Pancreas (tissue), 10 donors: ENCODE measurements around the gene SPDYE6. TPM values are rescaled to one million over a fixed set of nuclear protein-coding genes. Genes with fewer than 3 reads are reported as not detected.
"Not testable (repeated sequence)": the region's sequence is repeated elsewhere in the genome, so short reads cannot be mapped to it uniquely, and the experiment has no call there.

Source experiments
- ATAC-seq, 4 donors: fragments of 200-7000 bp; cut with Tn5 transposase; one replicate each; pipeline versions ENCODE4 v1.8.0 to v1.9.1; 2020; ENCODE audit warnings: mild to moderate bottlenecking in 4 of 4, moderate library complexity in 4 of 4
- DNase-seq, 6 donors: peaks; one replicate each; pipeline ENCODE4 v3.0.0-alpha.2; 2020
- FAIRE-seq: peaks from 2 replicates; lab custom pipeline; 2012; peaks lifted over from hg19 to GRCh38; lab: Jason Lieb, UNC
- H3K27ac ChIP-seq, 4 donors: fragments of 200-600 bp; sonication (generic); 1 replicate in 3 of 4; 2 replicates in 1 of 4; pipeline versions ENCODE4 v1.5.0 to v1.8.0; 2020
- H3K27me3 ChIP-seq, 4 donors: fragments of 200-600 bp; one replicate each; pipeline ENCODE4 v1.8.0; 2021
- H3K36me3 ChIP-seq, 3 donors: fragments of 200-600 bp; sonication (generic) in 1 of 3; one replicate each; pipeline versions ENCODE4 v1.5.0 to v1.8.0; 2020 to 2021
- H3K4me1 ChIP-seq, 3 donors: fragments of 200-600 bp; one replicate each; pipeline ENCODE4 v1.8.0; 2021
- H3K4me3 ChIP-seq, 4 donors: fragments of 200-600 bp; sonication (generic) in 2 of 4; one replicate each; pipeline versions ENCODE4 v1.5.0 to v1.8.0; 2020 to 2021
- H3K9me3 ChIP-seq, 4 donors: fragments of 200-600 bp; one replicate each; pipeline ENCODE4 v1.8.0; 2021
- WGBS, 2 donors: extraction: QIAGEN DNeasy Blood & Tissue Kit; methylation state at CpG; one replicate each; pipeline ENCODE4 v1.1.7; 2013; 5-methylcytosine and 5-hydroxymethylcytosine counted together
- intact Hi-C, 3 donors: fragments of 100-400 bp; cut with DNase I; formaldehyde crosslinking; loops; one replicate each; pipeline versions ENCODE4 v1.11.1 to v1.14.2; 2022
- polyA plus RNA-seq, 2 donors: library from polyadenylated mRNA; stranded (reverse); fragments of 200-250 nt; gene quantifications; one replicate each; pipeline ENCODE4 v1.2.3, GENCODE V29; 2013
- total RNA-seq, 6 donors: library from RNA; stranded (reverse); fragmentation: NEBNext Ultra II Directional in 4 of 6; extraction: Animal tissue kit (Norgen Biotek cat#: 25700) in 4 of 6; gene quantifications; one replicate each; pipeline versions ENCODE4 v1.2.1 to v1.2.4, GENCODE V29; 2021 to 2023
- TF ChIP-seq, protein P1 (sequence below), 4 donors: fragments of 200-600 bp; sonication (generic) in 3 of 4; IDR thresholded peaks; one replicate each; pipeline versions ENCODE4 v1.5.0 to v1.8.0; 2021; ENCODE audit warnings: antibody characterized with exemption in 4 of 4
- donor health status: healthy with polysubstance abuse.
- donor health status: DM: no; HTN: no; CAD: no; lungs with moderate emphysema.
- donor health status: DM: no; HTN: no; CAD: no.
- donor health status: control.
- donor health status: control.
- donor health status: Bipolar disorder and iron deficiency.
- donor health status: DM: yes; HTN: yes; CAD: no.
- donor health status: DM: no; HTN: no; CAD: no.
- donor health status: DM: no; HTN: no; CAD: no.
- donor health status: DM: yes; HTN: yes; CAD: no.

The SPDYE6 gene, protein sequence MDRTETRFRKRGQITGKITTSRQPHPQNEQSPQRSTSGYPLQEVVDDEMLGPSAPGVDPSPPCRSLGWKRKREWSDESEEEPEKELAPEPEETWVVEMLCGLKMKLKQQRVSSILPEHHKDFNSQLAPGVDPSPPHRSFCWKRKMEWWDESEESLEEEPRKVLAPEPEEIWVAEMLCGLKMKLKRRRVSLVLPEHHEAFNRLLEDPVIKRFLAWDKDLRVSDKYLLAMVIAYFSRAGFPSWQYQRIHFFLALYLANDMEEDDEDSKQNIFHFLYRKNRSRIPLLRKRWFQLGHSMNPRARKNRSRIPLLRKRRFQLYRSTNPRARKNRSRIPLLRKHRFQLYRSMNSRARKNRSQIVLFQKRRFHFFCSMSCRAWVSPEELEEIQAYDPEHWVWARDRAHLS
- total RNA-seq (not detected), polyA plus RNA-seq (not detected)

GRCh38 chr7:102356344-102356743 lies at the start of gene SPDYE6:
Gene SPDYE6, minus strand, starts transcription at chr7:102356444. Its CDS starts 421 bp downstream, at chr7:102356023.
- H3K27ac ChIP-seq, H3K27me3 ChIP-seq, H3K36me3 ChIP-seq, H3K4me3 ChIP-seq, DNase-seq, ATAC-seq, FAIRE-seq, H3K4me1 ChIP-seq, H3K9me3 ChIP-seq, intact Hi-C loops: not testable (repeated sequence)
- WGBS, 2 donors, result no CpG with 5 or more reads among the region's 6 CpGs

- WGBS, 2 donors, result 92 to 93% methylated on average over 5 of the region's 5 CpGs
- H3K9me3 ChIP-seq, FAIRE-seq, intact Hi-C loops, DNase-seq, H3K4me3 ChIP-seq, H3K27ac ChIP-seq, H3K27me3 ChIP-seq, H3K4me1 ChIP-seq, ATAC-seq: not testable (repeated sequence)
- H3K36me3 ChIP-seq, result peaks cover 0 to 51% (median 26%) of the 10 kb centered on the region in 3 donors
These were observed 48.6 kb upstream of the SPDYE6 start for GRCh38 chr7:102404862-102405188.

GRCh38 chr7:102404005-102404861 lies 48.0 kb upstream of the SPDYE6 start:
- Histone ChIP-seq H3K4me1 (no peaks in the 10 kb centered on the region), H3K27ac (no peak overlapping the region), H3K4me3 (no peak overlapping the region), H3K27me3 (no peaks in the 10 kb centered on the region), H3K36me3 (peaks cover 0 to 50% (median 26%) of the 10 kb centered on the region in 3 donors), H3K9me3 (no peaks in the 10 kb centered on the region)
- no peak for FAIRE-seq
- no peak for DNase-seq
- WGBS, 2 donors, result 62 to 65% methylated on average over 15 of the region's 15 CpGs
- intact Hi-C loops, result no loop called here
- TF ChIP-seq, protein P1, sequence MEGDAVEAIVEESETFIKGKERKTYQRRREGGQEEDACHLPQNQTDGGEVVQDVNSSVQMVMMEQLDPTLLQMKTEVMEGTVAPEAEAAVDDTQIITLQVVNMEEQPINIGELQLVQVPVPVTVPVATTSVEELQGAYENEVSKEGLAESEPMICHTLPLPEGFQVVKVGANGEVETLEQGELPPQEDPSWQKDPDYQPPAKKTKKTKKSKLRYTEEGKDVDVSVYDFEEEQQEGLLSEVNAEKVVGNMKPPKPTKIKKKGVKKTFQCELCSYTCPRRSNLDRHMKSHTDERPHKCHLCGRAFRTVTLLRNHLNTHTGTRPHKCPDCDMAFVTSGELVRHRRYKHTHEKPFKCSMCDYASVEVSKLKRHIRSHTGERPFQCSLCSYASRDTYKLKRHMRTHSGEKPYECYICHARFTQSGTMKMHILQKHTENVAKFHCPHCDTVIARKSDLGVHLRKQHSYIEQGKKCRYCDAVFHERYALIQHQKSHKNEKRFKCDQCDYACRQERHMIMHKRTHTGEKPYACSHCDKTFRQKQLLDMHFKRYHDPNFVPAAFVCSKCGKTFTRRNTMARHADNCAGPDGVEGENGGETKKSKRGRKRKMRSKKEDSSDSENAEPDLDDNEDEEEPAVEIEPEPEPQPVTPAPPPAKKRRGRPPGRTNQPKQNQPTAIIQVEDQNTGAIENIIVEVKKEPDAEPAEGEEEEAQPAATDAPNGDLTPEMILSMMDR (IDR thresholded peaks at IDR 0.05), result peak; percentile 39 to 71 (median 63)
- ATAC-seq, result peak; percentile 71 to 97 (median 96)

GRCh38 chr7:102403563-102403962 lies 47.3 kb upstream of the SPDYE6 start:
- peaks cover 0 to 53% (median 26%) of the 10 kb centered on the region in 3 donors for H3K36me3 ChIP-seq
- WGBS, 2 donors, result 91 to 95% methylated on average over 3 of the region's 3 CpGs
- ATAC-seq, result no peak
- H3K9me3 ChIP-seq, result no peaks in the 10 kb centered on the region
- no peak overlapping the region for H3K4me3 ChIP-seq
- no peak overlapping the region for H3K27ac ChIP-seq
- H3K27me3 ChIP-seq, result no peaks in the 10 kb centered on the region
- no peaks in the 10 kb centered on the region for H3K4me1 ChIP-seq
- no peak for FAIRE-seq
- TF ChIP-seq, protein P1 (IDR thresholded peaks at IDR 0.05), result no peak
- no peak for DNase-seq
- intact Hi-C loops, result no loop called here

DNA sequence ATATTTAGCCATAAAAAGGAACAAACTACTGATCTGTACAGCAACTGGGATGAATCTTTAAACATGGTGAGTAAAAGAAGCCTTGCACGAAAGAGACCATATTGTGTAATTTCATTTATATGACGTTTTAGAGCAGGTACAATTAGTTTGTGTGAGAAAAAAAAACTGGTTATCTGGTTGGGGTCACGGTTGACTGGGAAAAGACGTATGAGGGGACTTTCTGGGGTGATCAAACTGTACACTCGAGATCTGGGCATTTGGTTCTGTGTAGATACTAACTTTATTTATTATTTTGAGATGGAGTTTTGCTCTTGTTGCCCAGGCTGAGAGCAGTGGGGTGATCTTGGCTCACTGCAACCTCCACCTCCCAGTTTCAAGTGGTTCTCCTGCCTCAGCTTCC lies 44.1 kb upstream of the SPDYE6 start:
- Histone ChIP-seq H3K27me3 (no peaks in the 10 kb centered on the region), H3K4me1 (peaks cover 0 to 5% (median 5%) of the 10 kb centered on the region in 3 donors), H3K27ac (no peak overlapping the region), H3K9me3 (no peaks in the 10 kb centered on the region), H3K36me3 (peaks cover 0 to 42% (median 8%) of the 10 kb centered on the region in 3 donors), H3K4me3 (no peak overlapping the region)
- WGBS, 2 donors, result 87 to 88% methylated on average over 5 of the region's 5 CpGs
- DNase-seq, result no peak
- no peak for FAIRE-seq
- intact Hi-C loops, result no loop called here
- no peak for ATAC-seq
- TF ChIP-seq, protein P1 (IDR thresholded peaks at IDR 0.05), result no peak
